Breast epithelium (tissue), 4 donors: Measurements from ENCODE around the gene RYR1. TPM values are rescaled to one million over a fixed set of nuclear protein-coding genes. Genes with fewer than 3 reads are reported as not detected.

Experiments
- DNase-seq, 2 donors: peaks; one replicate each; pipeline ENCODE4 v3.0.0-alpha.2; 2019; ENCODE audit warnings: low spot score in 2 of 2
- H3K27ac ChIP-seq, 2 donors: fragments of 200-600 bp; sonication (generic) in 1 of 2; one replicate each; pipeline ENCODE4 v1.5.1; 2016 to 2019; ENCODE audit warnings: mild to moderate bottlenecking in 1 of 2
- H3K27me3 ChIP-seq, 2 donors: fragments of 200-600 bp; sonication (generic) in 1 of 2; one replicate each; pipeline versions ENCODE4 v1.5.1 to v1.6.0; 2017 to 2019; ENCODE audit warnings: control low read depth in 1 of 2, mild to moderate bottlenecking in 1 of 2
- H3K36me3 ChIP-seq: fragments of 200-600 bp; one replicate; pipeline ENCODE4 v1.5.1; 2019
- H3K4me1 ChIP-seq, 2 donors: fragments of 200-600 bp; sonication (generic); one replicate each; pipeline ENCODE4 v1.5.1; 2016 to 2019; ENCODE audit warnings: control low read depth in 1 of 2
- H3K4me3 ChIP-seq, 3 donors: fragments of 200-600 bp; sonication (generic); 1 replicate in 2 of 3; 2 replicates in 1 of 3; pipeline ENCODE4 v1.5.1; 2016 to 2019; ENCODE audit warnings: mild to moderate bottlenecking in 3 of 3, moderate library complexity in 2 of 3
- H3K9me3 ChIP-seq, 2 donors: fragments of 200-600 bp; sonication (generic) in 1 of 2; one replicate each; pipeline ENCODE4 v1.5.1; 2016 to 2019; ENCODE audit warnings: control low read depth in 1 of 2
- CTCF ChIP-seq, 3 donors: fragments of 450-650 bp; IDR thresholded peaks; one replicate each; pipeline ENCODE4 v1.5.1; 2016 to 2017; ENCODE audit warnings: antibody characterized with exemption in 3 of 3, mild to moderate bottlenecking in 3 of 3, moderate library complexity in 3 of 3
- POLR2A ChIP-seq: fragments of 450-650 bp; IDR thresholded peaks from one replicate; pipeline ENCODE4 v1.6.1; 2016; ENCODE audit warnings: antibody characterized with exemption, mild to moderate bottlenecking, moderate library complexity
- POLR2AphosphoS5 ChIP-seq, 3 donors: sonication (generic); formaldehyde crosslinking; IDR thresholded peaks; one replicate each; pipeline ENCODE4 v1.6.1; 2017; ENCODE audit warnings: antibody characterized with exemption in 3 of 3
- intact Hi-C: fragments of 100-400 bp; cut with DNase I; formaldehyde crosslinking; loops from one replicate; pipeline ENCODE4 v1.15.1; 2023; ENCODE audit warnings: low total_unique reads
- total RNA-seq, 3 donors: library from RNA; depleted of rRNA; stranded (reverse); fragments of >200 nt; gene quantifications; one replicate each; pipeline ENCODE4 v1.1.0, GENCODE V29; 2016

The RYR1 gene
- total RNA-seq, 3 donors from 2014 or later, result 1.3 to 6.7 (median 3.5) TPM

- Histone ChIP-seq H3K36me3 (no peaks in the 10 kb centered on the region), H3K4me3 (no peak overlapping the region), H3K4me1 (no peaks in the 10 kb centered on the region), H3K27me3 (peaks cover 0 to 3% of the 10 kb centered on the region in 2 donors), H3K27ac (no peak overlapping the region), H3K9me3 (no peaks in the 10 kb centered on the region)
- TF ChIP-seq CTCF (IDR thresholded peaks at IDR 0.05) (no peak), POLR2AphosphoS5 (IDR thresholded peaks at IDR 0.05) (no peak), POLR2A (no peak)
- no peak for DNase-seq
- intact Hi-C loops, result no loop called here
Observed at GRCh38 chr19:38442736-38443135, 9.2 kb downstream of the RYR1 start.

GRCh38 chr19:38443458-38443999 lies 10.0 kb downstream of the RYR1 start:
- intact Hi-C loops, result no loop called here
- peaks cover 0 to 3% of the 10 kb centered on the region in 2 donors for H3K27me3 ChIP-seq
- H3K4me1 ChIP-seq, result no peaks in the 10 kb centered on the region
- TF ChIP-seq POLR2A, result no peak
- TF ChIP-seq POLR2AphosphoS5 (IDR thresholded peaks at IDR 0.05), result no peak
- no peak for TF ChIP-seq CTCF (IDR thresholded peaks at IDR 0.05)
- DNase-seq, result no peak
- no peaks in the 10 kb centered on the region for H3K9me3 ChIP-seq
- no peak overlapping the region for H3K4me3 ChIP-seq
- no peak overlapping the region for H3K27ac ChIP-seq
- no peaks in the 10 kb centered on the region for H3K36me3 ChIP-seq

- H3K27me3 ChIP-seq, result peaks cover 0 to 3% of the 10 kb centered on the region in 2 donors
- TF ChIP-seq CTCF (IDR thresholded peaks at IDR 0.05) (no peak), POLR2AphosphoS5 (IDR thresholded peaks at IDR 0.05) (no peak), POLR2A (no peak)
- H3K27ac ChIP-seq, result no peak overlapping the region
- no peak overlapping the region for H3K4me3 ChIP-seq
- no peaks in the 10 kb centered on the region for H3K9me3 ChIP-seq
- no peak for DNase-seq
- H3K4me1 ChIP-seq, result no peaks in the 10 kb centered on the region
- intact Hi-C loops, result no loop called here
- H3K36me3 ChIP-seq, result no peaks in the 10 kb centered on the region
Observed at GRCh38 chr19:38444026-38444425, 10.5 kb downstream of the RYR1 start.

GRCh38 chr19:38445362-38445761 lies 11.9 kb downstream of the RYR1 start:
- H3K4me3 ChIP-seq, result no peak overlapping the region
- H3K9me3 ChIP-seq, result no peaks in the 10 kb centered on the region
- intact Hi-C loops, result no loop called here
- no peak for DNase-seq
- no peaks in the 10 kb centered on the region for H3K36me3 ChIP-seq
- peaks cover 0 to 3% of the 10 kb centered on the region in 2 donors for H3K27me3 ChIP-seq
- TF ChIP-seq CTCF (IDR thresholded peaks at IDR 0.05) (no peak), POLR2AphosphoS5 (IDR thresholded peaks at IDR 0.05) (no peak), POLR2A (no peak)
- no peaks in the 10 kb centered on the region for H3K4me1 ChIP-seq
- no peak overlapping the region for H3K27ac ChIP-seq

- H3K9me3 ChIP-seq, result no peaks in the 10 kb centered on the region
- no peak overlapping the region for H3K27ac ChIP-seq
- H3K4me3 ChIP-seq, result no peak overlapping the region
- TF ChIP-seq CTCF (IDR thresholded peaks at IDR 0.05), result no peak
- no peak for TF ChIP-seq POLR2A
- TF ChIP-seq POLR2AphosphoS5 (IDR thresholded peaks at IDR 0.05), result no peak
- intact Hi-C loops, result no loop called here
- no peak for DNase-seq
- no peaks in the 10 kb centered on the region for H3K4me1 ChIP-seq
- no peaks in the 10 kb centered on the region for H3K36me3 ChIP-seq
- no peaks in the 10 kb centered on the region for H3K27me3 ChIP-seq
Observed at GRCh38 chr19:38448225-38448624, 14.7 kb downstream of the RYR1 start.
